Endothelial cell of umbilical vein (primary cell): ENCODE measurements around the gene SWAP70.

Experiments
- CTCF ChIP-seq, 2 donors: IDR thresholded peaks; 1 replicate in 1 of 2; 2 replicates in 1 of 2; pipeline ENCODE4 v1.5.1; 2011; ENCODE audit warnings: low read length in 2 of 2, mild to moderate bottlenecking in 2 of 2, moderate library complexity in 2 of 2, control low read depth in 1 of 2, inconsistent platforms in 1 of 2, low read depth in 1 of 2; ENCODE audit not compliant: insufficient read depth in 1 of 2; ENCODE audit errors: extremely low read depth in 1 of 2
- EZH2 ChIP-seq: IDR thresholded peaks from 2 replicates; pipeline ENCODE4 v1.6.1; 2012; ENCODE audit warnings: borderline replicate concordance, low read depth, mild to moderate bottlenecking, moderate library complexity, low read length, inconsistent platforms; ENCODE audit not compliant: severe bottlenecking
- FOS ChIP-seq: IDR thresholded peaks from 2 replicates; pipeline ENCODE4 v1.6.1; 2011; ENCODE audit warnings: mild to moderate bottlenecking, low read length, moderate library complexity, borderline replicate concordance; ENCODE audit not compliant: insufficient read depth
- MAX ChIP-seq: IDR thresholded peaks from 2 replicates; pipeline ENCODE4 v1.6.1; 2011; ENCODE audit not compliant: insufficient read depth, insufficient read length
- POLR2A ChIP-seq: IDR thresholded peaks from 2 replicates; pipeline ENCODE4 v1.6.1; 2012; ENCODE audit warnings: low read depth, mild to moderate bottlenecking, control low read depth, low read length
- POLR2AphosphoS5 ChIP-seq: IDR thresholded peaks from 2 replicates; pipeline ENCODE4 v1.6.1; 2012; ENCODE audit warnings: low read depth, mild to moderate bottlenecking, control low read depth, low read length, moderate library complexity; ENCODE audit not compliant: insufficient read depth

GRCh38 chr11:9708544-9708943, 44.7 kb downstream of the SWAP70 start:
- TF ChIP-seq POLR2A (no peak), EZH2 (no peak), CTCF (IDR thresholded peaks at IDR 0.05; ENCODE audit: extremely low read depth in 1 of 2, insufficient read depth in 1 of 2, low read depth in 1 of 2, low read length in 2 of 2) (no peak), MAX (no peak), FOS (peak; percentile 91), POLR2AphosphoS5 (peak; percentile 85)
